LNCAP (cell line): ENCODE data around the gene GPC6.

Experiments used
- TF ChIP-seq, protein P1 (sequence below): fragments of 450-650 bp; IDR thresholded peaks from 2 replicates; pipeline ENCODE4 v1.5.1; 2017; ENCODE audit warnings: mild to moderate bottlenecking

Gene GPC6

DNA sequence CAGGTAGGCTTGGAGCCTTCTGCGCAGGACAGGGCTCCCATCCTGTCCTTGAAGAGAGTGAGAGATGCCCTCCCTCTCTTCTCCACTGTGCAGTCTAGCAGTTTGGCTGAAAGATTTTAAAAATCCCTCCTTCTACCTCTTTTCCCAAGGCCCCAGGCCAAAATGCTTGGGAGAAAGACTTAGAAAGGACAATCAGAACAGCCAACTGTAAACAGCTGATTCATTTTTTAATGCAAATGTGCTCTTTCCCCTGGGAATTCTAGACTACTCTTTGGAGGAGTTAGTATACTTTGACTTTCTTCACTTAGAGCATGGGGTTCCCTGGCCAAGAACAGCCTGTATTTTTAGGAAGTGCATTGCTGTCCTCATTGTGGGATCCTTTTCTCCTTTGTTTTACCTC lies 398.9 kb downstream of the GPC6 start:
- TF ChIP-seq, protein P1, sequence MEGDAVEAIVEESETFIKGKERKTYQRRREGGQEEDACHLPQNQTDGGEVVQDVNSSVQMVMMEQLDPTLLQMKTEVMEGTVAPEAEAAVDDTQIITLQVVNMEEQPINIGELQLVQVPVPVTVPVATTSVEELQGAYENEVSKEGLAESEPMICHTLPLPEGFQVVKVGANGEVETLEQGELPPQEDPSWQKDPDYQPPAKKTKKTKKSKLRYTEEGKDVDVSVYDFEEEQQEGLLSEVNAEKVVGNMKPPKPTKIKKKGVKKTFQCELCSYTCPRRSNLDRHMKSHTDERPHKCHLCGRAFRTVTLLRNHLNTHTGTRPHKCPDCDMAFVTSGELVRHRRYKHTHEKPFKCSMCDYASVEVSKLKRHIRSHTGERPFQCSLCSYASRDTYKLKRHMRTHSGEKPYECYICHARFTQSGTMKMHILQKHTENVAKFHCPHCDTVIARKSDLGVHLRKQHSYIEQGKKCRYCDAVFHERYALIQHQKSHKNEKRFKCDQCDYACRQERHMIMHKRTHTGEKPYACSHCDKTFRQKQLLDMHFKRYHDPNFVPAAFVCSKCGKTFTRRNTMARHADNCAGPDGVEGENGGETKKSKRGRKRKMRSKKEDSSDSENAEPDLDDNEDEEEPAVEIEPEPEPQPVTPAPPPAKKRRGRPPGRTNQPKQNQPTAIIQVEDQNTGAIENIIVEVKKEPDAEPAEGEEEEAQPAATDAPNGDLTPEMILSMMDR: no peak

DNA sequence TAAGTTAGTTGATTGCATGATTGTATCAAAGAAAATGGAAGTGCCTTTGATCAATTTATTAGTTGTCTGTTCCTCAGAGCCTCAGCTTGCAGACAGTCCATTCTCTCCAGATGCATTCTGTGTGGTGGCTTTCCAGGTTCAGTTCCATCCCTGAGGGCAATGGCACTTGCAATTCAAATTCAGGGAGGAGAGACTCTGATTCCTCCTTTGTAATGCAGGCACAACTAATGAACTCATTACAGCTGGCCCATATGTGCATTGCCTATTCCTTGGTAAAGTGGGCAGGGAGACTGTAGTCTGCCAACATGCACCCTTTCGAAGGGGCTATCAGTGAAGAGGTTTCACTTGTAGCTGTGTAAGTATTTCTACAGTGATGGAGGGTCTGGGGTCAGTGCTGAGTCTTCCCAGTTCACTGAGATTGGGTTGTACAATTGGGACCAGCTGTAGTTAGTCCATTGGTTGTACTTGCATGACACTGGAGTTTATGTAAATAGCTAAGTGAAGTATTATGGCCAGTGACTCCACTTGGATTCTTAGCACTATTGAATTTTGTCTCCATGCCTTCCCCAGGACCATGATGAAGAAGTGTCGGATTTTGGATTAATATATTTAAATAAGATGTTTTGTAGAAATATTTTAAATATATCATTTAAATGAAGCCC lies 401.7 kb downstream of the GPC6 start:
- TF ChIP-seq, protein P1: no peak

DNA sequence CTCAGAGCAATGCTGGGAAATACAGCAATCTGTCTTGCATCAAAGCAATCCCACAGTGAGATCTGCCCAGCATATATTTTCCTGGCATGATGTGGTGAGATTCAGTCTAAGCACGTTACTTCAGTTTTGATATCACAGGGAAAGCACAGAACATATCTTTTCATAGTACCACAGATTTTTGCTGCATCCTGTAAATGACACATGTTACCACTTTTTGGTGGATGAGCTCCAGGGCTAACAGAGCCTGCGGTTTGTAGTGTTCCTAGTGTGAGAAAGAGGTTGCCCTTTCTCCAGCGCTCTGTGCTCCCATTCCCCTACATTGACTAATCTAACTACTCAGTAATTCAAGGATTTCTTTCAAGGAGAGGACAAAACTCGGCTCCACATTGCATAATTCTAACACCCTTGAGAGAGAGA lies 409.0 kb downstream of the GPC6 start:
- TF ChIP-seq, protein P1: no peak

DNA sequence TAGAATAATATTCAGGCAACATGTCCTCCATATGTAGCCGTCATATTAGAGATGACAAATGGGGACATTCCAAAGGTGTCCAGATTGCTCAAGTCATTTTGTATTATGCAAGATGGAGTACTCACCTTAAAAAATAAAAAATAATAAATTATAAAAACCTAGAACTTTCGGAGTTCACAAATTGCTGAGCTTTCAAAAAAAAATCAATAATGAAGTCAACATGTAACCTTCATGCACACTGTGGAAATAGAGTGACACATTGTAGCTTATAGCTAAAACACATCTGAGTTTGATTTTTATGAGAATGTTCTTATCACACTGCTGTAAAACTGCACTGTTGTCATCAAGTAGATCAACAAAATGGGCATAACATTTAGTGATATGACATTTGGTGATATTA lies 411.2 kb downstream of the GPC6 start:
- TF ChIP-seq, protein P1: no peak

DNA sequence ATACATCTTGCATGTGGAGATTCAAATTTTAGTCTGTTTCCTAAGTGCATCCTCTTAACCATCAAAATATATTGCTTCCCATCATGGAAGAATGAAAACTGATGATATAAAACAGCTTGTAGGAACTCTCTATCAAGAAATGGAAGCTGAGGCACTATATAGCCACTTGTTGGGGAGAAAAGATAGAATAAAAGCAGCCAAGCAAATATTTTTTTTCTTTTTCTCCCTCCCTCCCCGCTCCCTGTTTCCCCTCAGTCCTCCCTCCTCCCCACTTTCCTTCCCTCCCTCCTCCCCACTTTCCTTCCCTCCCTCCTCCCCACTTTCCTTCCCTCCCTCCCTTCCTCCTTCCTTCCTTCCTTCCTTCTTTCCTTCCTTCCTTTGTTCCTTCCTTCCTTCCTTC lies 413.8 kb downstream of the GPC6 start:
- TF ChIP-seq, protein P1: no peak

DNA sequence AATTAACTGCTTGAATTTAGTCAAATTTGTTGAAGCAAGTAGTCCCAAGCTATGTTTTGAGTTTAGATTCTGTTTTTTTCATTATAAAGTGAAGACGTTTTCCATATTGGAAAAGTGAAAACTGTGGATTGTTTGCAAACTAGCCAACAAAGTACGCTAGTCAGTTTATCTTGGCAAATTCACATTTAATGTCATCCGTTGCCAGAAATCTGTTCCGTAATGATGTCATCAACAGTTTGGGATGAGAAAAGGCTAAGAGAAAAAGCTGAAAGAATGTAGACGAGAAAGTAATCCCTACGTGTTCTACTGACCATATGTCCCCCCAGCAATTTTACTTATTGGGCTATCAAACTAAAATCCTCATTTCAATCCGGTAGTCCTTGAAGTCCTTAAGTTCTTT lies 419.6 kb downstream of the GPC6 start:
- TF ChIP-seq, protein P1: no peak

DNA sequence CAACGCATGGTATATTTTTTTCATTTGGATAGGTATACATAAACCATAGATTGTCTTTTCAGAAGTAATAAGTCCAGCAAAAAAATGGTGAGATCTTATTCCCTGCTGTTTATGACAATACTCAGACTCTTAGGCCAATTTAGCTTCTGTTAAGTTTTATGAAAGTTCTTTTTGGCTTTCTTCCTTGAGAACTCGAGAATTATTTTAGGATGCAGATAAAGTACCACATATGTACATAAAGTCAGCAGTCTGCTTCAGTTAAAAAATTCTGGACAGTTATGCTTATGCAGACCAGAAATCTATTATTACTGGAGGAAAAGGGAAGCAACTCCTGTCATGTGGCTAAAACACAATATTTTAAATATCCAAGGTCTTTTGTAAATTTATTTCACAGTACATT lies 422.9 kb downstream of the GPC6 start:
- TF ChIP-seq, protein P1: no peak

DNA sequence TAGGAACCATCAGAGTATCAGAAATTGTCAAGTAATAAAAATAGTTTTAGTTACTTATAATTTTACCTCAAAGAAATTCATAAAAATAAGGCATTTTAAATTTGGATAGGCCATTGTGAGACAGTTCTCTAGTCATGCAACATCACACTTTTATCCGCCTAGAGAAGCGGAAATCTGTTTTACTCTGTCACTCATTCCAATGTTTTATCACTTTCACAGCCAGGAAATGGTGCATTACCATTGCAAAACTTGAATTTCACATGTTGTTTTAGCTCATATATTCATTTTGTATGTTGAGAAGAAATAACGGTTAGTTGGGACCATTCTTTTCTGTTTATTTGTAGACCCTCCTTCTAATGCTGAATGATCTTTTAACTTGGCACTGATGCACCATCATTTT lies 427.2 kb downstream of the GPC6 start:
- TF ChIP-seq, protein P1: no peak
